ENCODE measurements around the gene LUZP2.

DNA sequence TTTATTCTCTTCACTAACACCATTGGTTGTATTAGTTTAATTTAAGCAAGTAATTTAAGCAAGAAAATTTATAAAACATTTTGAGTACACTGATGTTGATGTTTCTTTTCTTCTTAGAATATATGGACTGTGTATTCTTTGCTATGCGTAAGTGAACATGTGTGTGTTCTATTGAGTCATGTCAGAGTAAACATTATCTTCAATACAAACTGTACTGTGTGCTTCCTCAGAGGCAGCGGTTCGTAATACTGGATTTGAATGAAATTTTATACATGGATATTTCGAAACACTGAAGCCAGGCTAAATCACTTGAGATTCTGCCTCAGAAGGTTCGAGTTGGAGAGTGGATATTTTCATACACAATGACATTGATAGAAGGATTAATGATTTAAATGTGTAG is 452.6 kb downstream of the LUZP2 start:
- TF ChIP-seq POLR2A (IDR thresholded peaks at IDR 0.05) (no peak), EP300 (IDR thresholded peaks at IDR 0.05) (no peak)
- TF ChIP-seq, protein P1, sequence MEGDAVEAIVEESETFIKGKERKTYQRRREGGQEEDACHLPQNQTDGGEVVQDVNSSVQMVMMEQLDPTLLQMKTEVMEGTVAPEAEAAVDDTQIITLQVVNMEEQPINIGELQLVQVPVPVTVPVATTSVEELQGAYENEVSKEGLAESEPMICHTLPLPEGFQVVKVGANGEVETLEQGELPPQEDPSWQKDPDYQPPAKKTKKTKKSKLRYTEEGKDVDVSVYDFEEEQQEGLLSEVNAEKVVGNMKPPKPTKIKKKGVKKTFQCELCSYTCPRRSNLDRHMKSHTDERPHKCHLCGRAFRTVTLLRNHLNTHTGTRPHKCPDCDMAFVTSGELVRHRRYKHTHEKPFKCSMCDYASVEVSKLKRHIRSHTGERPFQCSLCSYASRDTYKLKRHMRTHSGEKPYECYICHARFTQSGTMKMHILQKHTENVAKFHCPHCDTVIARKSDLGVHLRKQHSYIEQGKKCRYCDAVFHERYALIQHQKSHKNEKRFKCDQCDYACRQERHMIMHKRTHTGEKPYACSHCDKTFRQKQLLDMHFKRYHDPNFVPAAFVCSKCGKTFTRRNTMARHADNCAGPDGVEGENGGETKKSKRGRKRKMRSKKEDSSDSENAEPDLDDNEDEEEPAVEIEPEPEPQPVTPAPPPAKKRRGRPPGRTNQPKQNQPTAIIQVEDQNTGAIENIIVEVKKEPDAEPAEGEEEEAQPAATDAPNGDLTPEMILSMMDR (IDR thresholded peaks at IDR 0.05), result no peak

Data from tibial nerve (tissue), 4 donors.